Ecto neural progenitor cell (in vitro differentiated cells): ENCODE results near the gene RBM19.

Source experiments
- DNase-seq: peaks from one replicate; pipeline ENCODE4 v3.0.0-alpha.2; 2018; ENCODE audit warnings: low spot score

RBM19 gene

DNA sequence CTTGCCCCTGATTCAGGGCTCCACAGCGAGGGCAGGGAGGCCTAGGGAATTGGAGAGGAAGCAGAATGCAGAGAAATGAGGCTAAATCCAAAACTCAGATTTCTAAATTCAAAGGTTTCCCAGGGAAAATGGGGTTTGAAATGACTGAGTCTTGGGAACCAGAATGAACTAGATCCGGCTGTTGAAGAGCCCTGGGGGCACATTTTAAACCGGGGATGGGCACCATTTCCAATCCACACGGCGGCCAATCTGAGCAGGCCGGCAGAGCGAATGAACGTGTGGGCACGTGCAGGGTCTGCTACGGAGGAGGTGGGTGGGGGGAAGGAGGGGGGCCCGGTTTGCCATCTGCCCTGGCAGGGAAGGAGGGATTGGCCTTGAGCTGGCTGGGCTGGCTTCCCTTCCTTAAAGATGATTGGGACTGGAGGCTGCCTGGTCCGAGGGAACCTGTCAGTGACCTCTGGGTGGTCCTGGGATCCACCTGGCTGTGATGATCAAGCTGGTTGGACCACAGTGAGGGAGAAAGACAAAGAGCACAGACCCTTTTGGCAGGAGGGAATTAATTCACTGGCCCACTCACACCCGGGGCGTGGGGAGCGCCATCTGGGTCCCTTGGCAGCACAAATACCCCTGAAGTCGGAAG lies 161.0 kb downstream of the RBM19 start:
- no peak for DNase-seq

GRCh38 chr12:113803759-113804140 lies 162.4 kb downstream of the RBM19 start:
- DNase-seq = no peak

DNA sequence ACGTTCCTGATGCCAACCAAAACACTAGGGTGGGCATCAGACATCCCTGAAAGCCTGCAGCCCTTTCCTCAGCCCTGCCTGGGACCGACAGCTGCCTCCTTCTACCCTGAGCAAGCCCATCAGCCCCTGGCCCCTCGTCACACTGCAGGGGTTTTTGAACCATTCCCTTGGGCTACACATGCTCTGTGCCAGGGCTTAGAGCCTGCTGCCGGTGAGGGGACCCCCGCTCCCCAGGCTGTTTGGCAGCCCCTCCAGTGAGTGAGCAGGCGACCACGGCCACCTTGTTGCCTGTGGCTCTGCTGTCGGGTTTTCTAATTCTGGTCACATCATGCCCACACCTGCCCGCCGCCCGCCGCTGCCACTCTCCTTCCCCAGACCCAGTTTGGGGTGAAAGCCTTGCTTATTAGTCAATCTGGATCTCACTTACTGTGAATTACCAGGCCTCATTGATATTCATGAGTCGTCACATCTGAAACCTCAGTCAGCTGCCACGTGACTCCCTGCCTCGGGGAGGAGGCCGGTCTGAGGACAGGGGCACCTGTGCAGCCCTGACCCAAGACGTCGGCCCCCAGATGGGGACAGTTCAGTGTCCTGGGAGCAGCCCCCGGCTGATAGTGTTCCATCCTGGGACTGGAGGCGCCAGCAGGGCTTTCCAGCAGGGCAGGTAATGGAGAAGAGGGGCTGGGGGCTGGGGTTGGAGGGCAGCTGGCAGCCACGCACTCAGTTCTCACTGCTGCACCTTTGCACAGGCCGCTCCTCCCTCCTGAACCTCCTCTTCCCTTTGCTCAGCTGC lies 163.0 kb downstream of the RBM19 start:
- no peak for DNase-seq

DNA sequence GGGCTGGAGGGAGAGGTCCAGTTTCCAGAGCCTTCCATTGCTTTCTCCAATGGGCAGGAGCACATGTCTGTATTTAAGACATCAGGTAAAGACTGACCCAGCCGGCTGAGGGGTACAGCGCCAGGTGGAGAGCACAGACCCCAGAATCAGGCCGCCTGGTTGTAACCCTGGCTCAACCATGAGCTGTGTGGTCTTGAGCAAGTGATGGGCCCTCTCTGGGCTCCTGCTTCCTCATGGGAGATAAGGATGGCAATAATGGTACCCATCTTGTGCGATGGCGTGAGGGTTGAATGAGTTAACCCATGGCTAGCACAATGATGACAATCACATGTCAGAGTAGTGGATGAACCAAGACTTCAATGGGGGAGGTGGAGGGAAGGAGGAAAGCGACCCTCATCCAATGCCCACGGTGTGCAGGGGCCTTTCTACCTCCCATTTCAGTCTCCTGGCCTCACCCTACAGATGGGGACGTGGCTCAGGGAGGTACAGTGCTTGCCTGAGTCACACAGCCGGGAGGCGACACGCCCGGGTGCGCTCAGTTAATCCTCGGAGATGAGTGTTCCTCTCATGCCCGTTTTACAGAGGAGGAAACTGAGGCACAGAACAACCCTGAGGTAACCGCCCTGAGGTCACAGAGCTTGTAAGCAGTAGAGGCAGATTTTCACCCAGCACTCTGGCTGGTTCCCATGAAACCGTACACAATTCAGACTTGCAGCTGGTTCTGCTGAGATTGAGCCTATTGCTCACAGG lies 163.9 kb downstream of the RBM19 start:
- DNase-seq = no peak

GRCh38 chr12:113800201-113800600 lies 165.9 kb downstream of the RBM19 start:
- DNase-seq = no peak

DNA sequence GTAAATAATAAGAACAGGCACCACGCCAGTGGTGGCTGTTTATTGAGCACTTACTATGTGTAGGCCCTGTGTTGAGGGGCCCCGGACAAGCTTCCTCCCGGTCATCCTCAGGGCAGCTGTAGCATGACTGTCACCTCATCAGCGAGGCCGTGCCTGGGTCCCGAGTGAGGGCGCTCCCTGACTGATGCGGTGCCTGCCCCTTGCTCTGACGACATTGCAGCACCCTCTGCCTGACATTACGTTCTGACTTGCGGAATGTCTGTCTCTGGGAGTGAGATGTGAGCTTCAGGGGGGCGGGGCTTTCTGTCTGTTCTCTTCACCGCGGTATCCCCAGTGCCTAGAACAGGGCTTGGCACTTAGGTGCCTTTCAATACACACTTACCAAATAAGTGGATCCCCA lies 167.6 kb downstream of the RBM19 start:
- no peak for DNase-seq

GRCh38 chr12:113797535-113797868 lies 168.6 kb downstream of the RBM19 start:
- no peak for DNase-seq

DNA sequence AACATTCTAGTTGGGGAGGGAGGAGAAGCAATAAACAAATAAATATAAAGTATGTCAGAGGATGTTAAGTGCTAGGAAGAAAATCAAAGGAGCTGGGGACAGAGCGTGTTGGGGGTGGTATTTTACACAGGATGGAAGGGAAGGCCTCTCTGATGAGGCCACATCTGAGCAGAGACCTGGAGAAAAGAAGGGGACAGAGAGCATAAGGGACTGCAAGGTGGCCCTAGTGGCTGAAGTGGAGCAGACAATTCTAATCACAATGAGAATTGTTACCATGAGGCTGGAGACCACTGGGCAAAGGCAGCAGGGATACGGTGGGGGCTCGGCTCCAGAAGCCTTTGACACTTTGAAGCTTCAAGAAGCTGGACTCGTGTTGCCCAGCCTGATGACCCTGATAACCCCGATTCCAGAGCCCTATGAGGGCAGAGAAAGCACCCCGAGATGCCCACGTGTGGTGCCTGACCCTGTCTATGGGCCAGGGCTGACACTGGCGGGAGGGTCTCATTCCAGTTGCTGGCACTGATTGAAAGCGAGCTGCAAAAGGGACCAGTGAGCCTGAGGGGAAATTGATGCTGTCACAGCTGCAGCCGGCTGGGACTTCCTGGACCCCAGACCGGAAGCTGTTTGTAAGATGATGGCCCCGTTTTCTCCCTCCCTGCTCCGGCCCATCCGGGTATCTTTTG lies 169.1 kb downstream of the RBM19 start:
- DNase-seq = no peak

GRCh38 chr12:113796066-113796827 lies 169.9 kb downstream of the RBM19 start:
- no peak for DNase-seq

DNA sequence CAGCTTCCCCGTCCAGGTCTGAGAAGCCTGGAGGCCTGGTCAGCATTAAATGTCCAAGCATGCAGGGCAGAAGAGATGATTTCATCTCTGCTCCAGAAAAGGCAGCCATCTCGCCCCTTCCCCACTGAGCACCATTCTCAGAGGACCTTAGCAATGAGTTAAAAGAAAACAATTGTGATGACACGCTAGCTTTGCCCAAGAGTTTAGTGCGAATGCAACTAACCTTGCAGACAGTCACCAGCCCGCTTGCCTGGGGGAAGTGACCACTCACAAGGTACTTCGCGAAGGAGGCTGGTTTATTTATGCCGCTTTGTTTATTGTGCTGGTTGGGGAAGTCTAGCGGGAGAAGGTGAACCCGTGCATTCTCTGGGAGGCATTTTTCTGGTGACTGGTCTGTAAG lies 170.7 kb downstream of the RBM19 start:
- DNase-seq = no peak

DNA sequence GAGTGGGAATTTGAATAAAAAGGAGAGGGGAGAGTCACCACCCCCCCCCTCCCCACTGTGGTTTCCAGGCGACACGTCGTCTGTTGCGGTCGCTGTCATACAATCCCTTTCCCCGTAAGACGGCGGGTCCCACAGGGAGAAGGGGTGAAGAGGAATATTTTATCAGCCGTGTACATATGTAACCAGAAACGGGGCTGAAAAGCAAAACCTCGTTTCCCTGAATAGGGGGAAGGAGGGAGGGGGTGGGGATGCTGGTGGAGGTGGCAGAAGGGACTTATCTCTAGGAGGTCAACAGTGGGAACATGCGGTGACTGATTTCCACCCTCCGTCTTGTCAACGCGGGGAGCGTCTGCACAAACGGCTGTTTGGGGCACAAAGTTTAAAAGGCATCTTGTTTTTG lies 171.4 kb downstream of the RBM19 start:
- no peak for DNase-seq

GRCh38 chr12:113793250-113793649 lies 172.9 kb downstream of the RBM19 start:
- DNase-seq = no peak

DNA sequence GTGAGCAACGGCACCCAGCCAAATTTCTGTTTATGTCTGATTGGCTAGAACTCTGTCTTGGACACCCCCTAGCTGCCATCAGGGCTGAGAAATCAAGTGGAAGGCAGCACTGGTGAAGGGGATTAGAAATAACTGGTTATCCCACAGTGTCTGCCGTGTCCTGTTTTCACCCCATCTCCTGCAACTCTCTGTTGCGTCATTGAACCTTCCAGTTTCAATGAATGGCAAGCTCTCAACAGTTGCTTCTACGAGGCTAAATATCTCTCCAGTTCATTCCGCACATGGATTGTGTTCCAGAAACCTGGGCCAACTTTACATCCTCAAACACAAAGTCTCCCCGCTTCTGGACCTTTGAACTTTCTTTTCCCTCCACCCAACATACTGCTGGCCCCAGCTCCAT lies 173.7 kb downstream of the RBM19 start:
- DNase-seq = no peak

DNA sequence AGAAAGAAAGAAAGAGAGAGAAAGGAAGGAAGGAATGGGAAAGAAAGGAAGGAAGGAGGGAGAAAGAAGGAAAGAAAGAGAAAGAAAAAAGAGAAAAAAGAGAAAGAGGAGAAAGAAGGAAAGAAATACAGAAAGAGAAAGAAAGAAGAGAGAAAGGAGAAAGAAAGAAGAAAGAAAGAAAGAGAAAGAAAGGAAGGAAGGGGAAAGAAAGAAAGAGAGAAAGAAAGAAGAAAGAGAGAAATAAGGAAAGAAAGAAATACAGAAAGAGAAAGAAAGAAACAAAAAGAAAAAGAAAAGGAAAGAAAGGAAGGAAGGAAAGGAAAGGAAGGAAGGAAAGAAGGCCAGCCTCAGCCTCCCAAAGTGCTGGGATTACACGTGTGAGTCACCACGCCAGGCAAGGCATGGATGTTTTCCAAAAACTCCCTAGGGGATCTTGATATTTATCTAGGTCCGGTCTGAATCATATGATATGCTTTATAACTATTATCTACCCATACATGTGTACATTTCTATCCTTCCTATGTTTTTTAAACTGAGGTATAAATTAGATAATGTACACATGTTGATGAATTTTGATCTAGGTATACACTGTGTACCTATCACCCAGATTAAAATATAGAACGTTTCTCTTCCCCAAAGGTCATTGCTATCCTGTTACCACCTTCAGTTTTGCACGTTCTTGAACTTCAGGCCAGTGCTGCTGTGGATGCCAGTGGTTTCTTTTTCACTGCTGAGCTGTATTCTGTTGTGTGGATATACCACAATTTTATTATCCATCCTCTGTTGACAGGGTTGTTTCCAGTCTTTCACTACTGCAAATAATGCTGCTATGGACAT lies 177.9 kb downstream of the RBM19 start:
- no peak for DNase-seq

- no peak for DNase-seq
Observed at GRCh38 chr12:113786107-113786506, 180.0 kb downstream of the RBM19 start.

GRCh38 chr12:113783811-113784210 lies 182.3 kb downstream of the RBM19 start:
- DNase-seq = no peak

GRCh38 chr12:113782873-113783272 lies 183.3 kb downstream of the RBM19 start:
- no peak for DNase-seq

DNA sequence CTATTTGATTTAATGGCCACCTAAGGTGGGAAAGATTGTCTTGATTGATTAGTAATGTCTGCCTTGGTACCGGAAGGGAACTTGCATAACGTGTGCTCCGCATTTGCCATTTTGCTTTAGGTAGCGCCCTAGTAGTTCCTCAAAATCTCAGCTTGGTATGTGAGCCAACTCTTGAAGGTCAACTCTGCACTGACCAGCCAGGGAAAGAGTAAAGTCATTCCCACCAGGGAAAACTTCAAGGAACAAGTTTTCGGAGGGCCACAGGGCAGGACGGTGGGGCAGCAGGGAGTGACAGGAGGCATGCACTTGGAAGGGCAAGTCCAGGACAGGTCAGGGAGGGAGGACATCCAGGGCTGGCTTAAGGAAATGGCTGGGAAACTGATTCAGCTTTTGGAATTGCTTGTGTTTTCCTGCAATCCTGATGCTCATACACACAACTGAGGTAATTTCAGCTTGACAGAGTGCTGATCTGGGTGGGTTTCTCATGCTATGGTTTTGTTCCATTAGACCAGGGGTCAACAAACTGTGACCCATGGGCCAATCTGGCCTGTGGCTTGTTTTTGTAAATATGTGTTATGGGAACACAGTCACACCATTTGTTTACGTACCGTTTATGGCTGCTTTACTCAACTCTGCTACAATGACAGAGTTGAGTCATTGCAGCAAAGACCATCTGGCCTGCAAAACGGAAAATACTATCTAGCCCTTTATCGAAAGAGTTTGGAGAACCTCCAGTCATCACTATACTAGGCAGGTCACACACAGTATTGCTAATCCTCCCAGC lies 184.5 kb downstream of the RBM19 start:
- DNase-seq = no peak

DNA sequence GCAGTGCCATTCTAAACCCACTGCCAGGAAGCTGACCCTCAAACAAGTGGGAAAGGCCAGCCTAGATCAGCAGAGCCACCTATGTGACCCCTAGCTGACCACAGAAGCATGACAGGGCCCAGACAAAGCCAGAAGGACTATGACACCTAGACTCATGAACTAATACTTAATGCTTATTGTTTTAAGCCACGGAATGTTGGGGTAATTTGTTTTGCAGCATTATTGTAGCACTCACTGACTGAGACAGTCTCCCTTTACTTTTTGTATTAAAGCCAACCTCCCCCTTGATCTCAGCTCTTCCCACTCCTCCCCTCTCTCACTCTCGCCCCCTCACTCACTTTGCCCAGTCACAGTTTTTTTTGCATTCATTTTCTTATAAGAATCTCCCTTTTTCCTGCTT lies 186.4 kb downstream of the RBM19 start:
- DNase-seq = no peak

DNA sequence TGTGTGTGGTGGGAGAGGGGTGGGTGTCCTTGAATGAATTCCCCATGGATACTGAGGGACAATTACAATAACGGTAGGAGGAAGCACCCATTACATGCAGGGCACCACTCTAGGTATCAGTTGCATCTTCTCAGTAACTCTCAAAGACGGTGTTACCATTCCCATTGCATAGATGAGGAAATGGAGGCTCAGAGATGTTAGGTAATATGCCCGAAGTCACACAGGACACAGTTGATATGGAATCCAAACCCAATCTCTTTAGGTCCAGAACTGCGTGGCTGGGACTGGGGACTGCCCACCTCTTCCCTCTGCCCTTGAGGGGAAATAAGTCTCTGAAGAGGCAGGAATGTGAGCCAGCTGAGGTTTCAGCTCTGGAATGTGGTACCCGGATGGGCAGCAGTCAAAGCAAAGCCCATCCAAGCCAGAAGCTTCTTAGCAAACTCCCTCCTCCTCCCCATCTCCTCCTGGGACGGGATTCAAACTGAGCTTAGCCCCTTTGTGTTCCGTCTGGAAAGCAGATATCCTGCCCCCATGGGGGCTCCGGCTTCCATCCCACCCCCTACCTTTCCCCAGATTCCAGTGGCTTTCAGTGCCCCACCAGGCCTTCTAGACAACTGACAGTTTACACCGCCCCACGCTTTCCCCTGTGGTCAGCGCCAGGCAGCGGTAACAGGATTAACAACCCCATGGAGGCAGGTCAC lies 187.5 kb downstream of the RBM19 start:
- DNase-seq = peak; percentile 90
